SJCRH30 (cell line): Measurements from ENCODE around the gene MCOLN1. TPM values are rescaled to one million over a fixed set of nuclear protein-coding genes. Genes with fewer than 3 reads are reported as not detected.

Experiments used
- DNase-seq, 2 experiments: peaks; one replicate each; pipeline ENCODE4 v3.0.0-alpha.2; 2015 to 2020
- H3K27ac ChIP-seq: fragments of 250-450 bp; sonication (Bioruptor Pico); 2 replicates; pipeline ENCODE4 v1.5.1; 2020; ENCODE audit warnings: mild to moderate bottlenecking, moderate library complexity
- H3K27me3 ChIP-seq: fragments of 250-450 bp; sonication (Bioruptor Pico); 2 replicates; pipeline ENCODE4 v1.5.1; 2020; ENCODE audit warnings: mild to moderate bottlenecking, moderate library complexity
- H3K36me3 ChIP-seq: fragments of 250-450 bp; sonication (Bioruptor Pico); 2 replicates; pipeline ENCODE4 v1.5.1; 2020; ENCODE audit warnings: mild to moderate bottlenecking, moderate library complexity
- H3K4me1 ChIP-seq: fragments of 250-450 bp; sonication (Bioruptor Pico); 2 replicates; pipeline ENCODE4 v1.5.1; 2020; ENCODE audit warnings: mild to moderate bottlenecking, moderate library complexity
- H3K4me3 ChIP-seq: fragments of 250-450 bp; sonication (Bioruptor Pico); 2 replicates; pipeline ENCODE4 v1.5.1; 2020; ENCODE audit warnings: mild to moderate bottlenecking, moderate library complexity
- H3K9me3 ChIP-seq: fragments of 250-450 bp; sonication (Bioruptor Pico); replicated peaks from 2 replicates; pipeline ENCODE4 v1.5.1; 2020; ENCODE audit warnings: mild to moderate bottlenecking, moderate library complexity
- total RNA-seq: library from RNA; depleted of rRNA; stranded (reverse); fragments of >200 nt; shearing (Covaris generic); gene quantifications from 2 replicates; pipeline ENCODE4 v1.2.3, GENCODE V29; 2014

Gene MCOLN1
- total RNA-seq, 1 experiment from 2014 or later: 3.8 TPM

GRCh38 chr19:7540761-7541474 is 18.5 kb downstream of the MCOLN1 start:
- Histone ChIP-seq H3K4me1 (no peaks in the 10 kb centered on the region), H3K36me3 (no peaks in the 10 kb centered on the region), H3K27ac (no peak overlapping the region), H3K27me3 (no peaks in the 10 kb centered on the region), H3K4me3 (no peak overlapping the region), H3K9me3 (no peaks in the 10 kb centered on the region)
- DNase-seq: no peak

- H3K4me3 ChIP-seq: no peak overlapping the region
- no peaks in the 10 kb centered on the region for H3K27me3 ChIP-seq
- H3K4me1 ChIP-seq: no peaks in the 10 kb centered on the region
- DNase-seq: no peak
- no peak overlapping the region for H3K27ac ChIP-seq
- no peaks in the 10 kb centered on the region for H3K36me3 ChIP-seq
- no peaks in the 10 kb centered on the region for H3K9me3 ChIP-seq
Observed at GRCh38 chr19:7541475-7541824, 19.0 kb downstream of the MCOLN1 start.

- DNase-seq: no peak
- Histone ChIP-seq H3K4me1 (no peaks in the 10 kb centered on the region), H3K36me3 (no peaks in the 10 kb centered on the region), H3K4me3 (no peak overlapping the region), H3K27ac (no peak overlapping the region), H3K27me3 (no peaks in the 10 kb centered on the region), H3K9me3 (no peaks in the 10 kb centered on the region)
Observed at GRCh38 chr19:7541828-7542443, 19.5 kb downstream of the MCOLN1 start.

- Histone ChIP-seq H3K4me3 (no peak overlapping the region), H3K36me3 (no peaks in the 10 kb centered on the region), H3K4me1 (no peaks in the 10 kb centered on the region), H3K27me3 (no peaks in the 10 kb centered on the region), H3K27ac (no peak overlapping the region), H3K9me3 (no peaks in the 10 kb centered on the region)
- DNase-seq: no peak
Observed at GRCh38 chr19:7542556-7543348, 20.3 kb downstream of the MCOLN1 start.

GRCh38 chr19:7544626-7545025 is 22.2 kb downstream of the MCOLN1 start:
- H3K9me3 ChIP-seq: no peaks in the 10 kb centered on the region
- no peaks in the 10 kb centered on the region for H3K4me1 ChIP-seq
- DNase-seq: no peak
- H3K4me3 ChIP-seq: no peak overlapping the region
- H3K27ac ChIP-seq: no peak overlapping the region
- no peaks in the 10 kb centered on the region for H3K36me3 ChIP-seq
- no peaks in the 10 kb centered on the region for H3K27me3 ChIP-seq

- Histone ChIP-seq H3K27ac (no peak overlapping the region), H3K36me3 (no peaks in the 10 kb centered on the region), H3K4me1 (no peaks in the 10 kb centered on the region), H3K27me3 (no peaks in the 10 kb centered on the region), H3K4me3 (no peak overlapping the region), H3K9me3 (no peaks in the 10 kb centered on the region)
- no peak for DNase-seq
Observed at GRCh38 chr19:7545300-7545699, 22.9 kb downstream of the MCOLN1 start.

GRCh38 chr19:7545904-7546303 is 23.5 kb downstream of the MCOLN1 start:
- Histone ChIP-seq H3K4me1 (no peaks in the 10 kb centered on the region), H3K27me3 (no peaks in the 10 kb centered on the region), H3K36me3 (no peaks in the 10 kb centered on the region), H3K27ac (no peak overlapping the region), H3K9me3 (no peaks in the 10 kb centered on the region), H3K4me3 (no peak overlapping the region)
- DNase-seq: no peak

GRCh38 chr19:7547159-7547558 is 24.7 kb downstream of the MCOLN1 start:
- H3K27me3 ChIP-seq: no peaks in the 10 kb centered on the region
- H3K4me1 ChIP-seq: no peaks in the 10 kb centered on the region
- no peaks in the 10 kb centered on the region for H3K9me3 ChIP-seq
- DNase-seq: no peak
- no peak overlapping the region for H3K27ac ChIP-seq
- H3K4me3 ChIP-seq: no peak overlapping the region
- no peaks in the 10 kb centered on the region for H3K36me3 ChIP-seq

GRCh38 chr19:7549429-7550148 is 27.2 kb downstream of the MCOLN1 start:
- Histone ChIP-seq H3K36me3 (no peaks in the 10 kb centered on the region), H3K4me3 (no peak overlapping the region), H3K9me3 (no peaks in the 10 kb centered on the region), H3K4me1 (no peaks in the 10 kb centered on the region), H3K27me3 (no peaks in the 10 kb centered on the region), H3K27ac (no peak overlapping the region)
- DNase-seq: no peak

GRCh38 chr19:7550169-7550770 is 27.8 kb downstream of the MCOLN1 start:
- DNase-seq: no peak
- no peaks in the 10 kb centered on the region for H3K36me3 ChIP-seq
- H3K4me3 ChIP-seq: no peak overlapping the region
- no peaks in the 10 kb centered on the region for H3K9me3 ChIP-seq
- no peak overlapping the region for H3K27ac ChIP-seq
- H3K4me1 ChIP-seq: no peaks in the 10 kb centered on the region
- H3K27me3 ChIP-seq: no peaks in the 10 kb centered on the region

- Histone ChIP-seq H3K9me3 (no peaks in the 10 kb centered on the region), H3K27me3 (no peaks in the 10 kb centered on the region), H3K27ac (no peak overlapping the region), H3K36me3 (no peaks in the 10 kb centered on the region), H3K4me1 (no peaks in the 10 kb centered on the region), H3K4me3 (no peak overlapping the region)
- peak in 1 of 2 experiments; percentile 27 for DNase-seq
Observed at GRCh38 chr19:7550987-7551761, 28.8 kb downstream of the MCOLN1 start.

- Histone ChIP-seq H3K4me1 (no peaks in the 10 kb centered on the region), H3K27ac (no peak overlapping the region), H3K9me3 (no peaks in the 10 kb centered on the region), H3K36me3 (0 out of 2 replicates have a peak, but pooled peaks cover under 1% of the 10 kb centered on the region), H3K27me3 (no peaks in the 10 kb centered on the region), H3K4me3 (no peak overlapping the region)
- DNase-seq: no peak
Observed at GRCh38 chr19:7552781-7553180, 30.4 kb downstream of the MCOLN1 start.

- Histone ChIP-seq H3K27ac (no peak overlapping the region), H3K4me3 (no peak overlapping the region), H3K36me3 (0 out of 2 replicates have a peak, but pooled peaks cover 3% of the 10 kb centered on the region), H3K9me3 (no peaks in the 10 kb centered on the region), H3K4me1 (no peaks in the 10 kb centered on the region), H3K27me3 (no peaks in the 10 kb centered on the region)
- no peak for DNase-seq
Observed at GRCh38 chr19:7554565-7554964, 32.1 kb downstream of the MCOLN1 start.
